ENCODE results near the gene PCYT2.

Gene PCYT2

DNA sequence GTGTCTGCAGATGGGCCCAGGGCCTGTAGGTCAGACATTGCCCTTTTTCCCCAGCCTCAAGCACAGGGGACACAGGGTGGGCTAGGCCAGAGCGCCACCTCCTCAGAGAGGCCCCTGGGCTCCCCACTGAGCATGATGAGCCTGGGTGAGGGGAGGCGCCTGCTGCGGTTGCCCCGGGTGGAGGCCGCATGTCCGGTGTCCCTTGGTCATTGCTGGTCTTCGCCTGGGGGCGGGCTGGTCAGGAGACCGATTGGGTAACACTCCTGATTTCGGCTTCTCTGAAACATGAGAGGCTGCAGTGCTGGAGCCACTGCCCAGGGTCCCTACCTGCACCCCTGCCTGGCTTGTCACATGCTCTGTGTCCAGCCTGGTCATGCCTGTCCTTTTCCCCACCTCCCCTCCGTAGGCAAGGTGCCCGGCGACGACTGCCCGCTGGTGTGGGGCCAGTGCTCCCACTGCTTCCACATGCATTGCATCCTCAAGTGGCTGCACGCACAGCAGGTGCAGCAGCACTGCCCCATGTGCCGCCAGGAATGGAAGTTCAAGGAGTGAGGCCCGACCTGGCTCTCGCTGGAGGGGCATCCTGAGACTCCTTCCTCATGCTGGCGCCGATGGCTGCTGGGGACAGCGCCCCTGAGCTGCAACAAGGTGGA lies 11.6 kb downstream of the PCYT2 start:
- DNase-seq, result no peak
- no peak for ATAC-seq

GRCh38 chr17:81898885-81899284 lies 12.3 kb downstream of the PCYT2 start:
- no peak for DNase-seq
- no peak for ATAC-seq

DNA sequence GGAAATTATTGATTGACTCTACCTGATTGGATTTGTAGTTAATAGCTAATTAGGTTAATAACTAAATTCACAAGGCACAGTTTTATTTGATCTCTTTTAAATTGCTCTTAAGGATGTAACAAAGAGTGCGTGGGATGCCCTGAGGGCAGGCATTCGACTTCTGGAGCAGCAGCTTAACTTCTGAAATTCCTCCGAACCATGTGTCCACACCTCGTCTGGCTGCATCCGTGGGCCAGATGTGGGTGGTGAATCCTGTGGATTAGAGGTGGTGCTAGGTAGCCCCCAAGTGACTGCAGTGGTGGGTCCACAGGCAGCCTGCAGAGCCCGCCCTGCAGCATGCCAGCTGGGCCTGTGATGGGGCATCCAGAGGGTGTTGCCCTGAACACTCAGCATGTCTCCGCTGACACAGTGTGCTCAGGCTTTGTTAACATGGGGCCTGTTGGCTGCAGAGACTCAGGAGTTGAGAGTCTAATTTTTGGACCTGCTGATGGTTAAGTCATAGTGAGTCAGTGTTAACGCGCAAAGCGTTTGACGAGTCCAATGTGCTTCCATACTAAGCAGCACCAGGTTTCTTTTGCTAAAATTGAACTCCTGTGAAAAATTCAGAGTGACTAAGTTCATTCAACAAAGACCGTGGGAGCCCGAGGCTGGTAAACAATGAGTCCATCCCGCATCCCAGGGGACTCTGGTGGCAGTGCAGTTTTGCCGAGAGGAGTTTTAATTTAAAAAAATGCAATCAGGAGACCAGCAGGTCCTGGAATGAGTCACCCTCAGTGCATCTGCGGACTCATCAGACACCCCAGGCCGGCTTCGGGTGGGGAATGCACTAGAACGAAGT lies 13.0 kb downstream of the PCYT2 start:
- ATAC-seq (no peak), DNase-seq (no peak)

- no peak for DNase-seq
- ATAC-seq, result no peak
These were observed 15.8 kb downstream of the PCYT2 start for GRCh38 chr17:81895400-81895799.

GRCh38 chr17:81891303-81891552 lies 20.0 kb downstream of the PCYT2 start:
- peak; percentile 1 for ATAC-seq
- DNase-seq, result no peak

- peak; percentile 45 for DNase-seq
These were observed 20.5 kb downstream of the PCYT2 start for GRCh38 chr17:81890447-81891302.

GRCh38 chr17:81889602-81890001 lies 21.6 kb downstream of the PCYT2 start:
- ATAC-seq, result no peak
- no peak for DNase-seq

More at GRCh38 chr17:81890447-81891302, 20.5 kb downstream of the PCYT2 start:
- ATAC-seq, result no peak

GRCh38 chr17:81888988-81889595 lies 22.1 kb downstream of the PCYT2 start:
- ATAC-seq (no peak), DNase-seq (no peak)

DNA sequence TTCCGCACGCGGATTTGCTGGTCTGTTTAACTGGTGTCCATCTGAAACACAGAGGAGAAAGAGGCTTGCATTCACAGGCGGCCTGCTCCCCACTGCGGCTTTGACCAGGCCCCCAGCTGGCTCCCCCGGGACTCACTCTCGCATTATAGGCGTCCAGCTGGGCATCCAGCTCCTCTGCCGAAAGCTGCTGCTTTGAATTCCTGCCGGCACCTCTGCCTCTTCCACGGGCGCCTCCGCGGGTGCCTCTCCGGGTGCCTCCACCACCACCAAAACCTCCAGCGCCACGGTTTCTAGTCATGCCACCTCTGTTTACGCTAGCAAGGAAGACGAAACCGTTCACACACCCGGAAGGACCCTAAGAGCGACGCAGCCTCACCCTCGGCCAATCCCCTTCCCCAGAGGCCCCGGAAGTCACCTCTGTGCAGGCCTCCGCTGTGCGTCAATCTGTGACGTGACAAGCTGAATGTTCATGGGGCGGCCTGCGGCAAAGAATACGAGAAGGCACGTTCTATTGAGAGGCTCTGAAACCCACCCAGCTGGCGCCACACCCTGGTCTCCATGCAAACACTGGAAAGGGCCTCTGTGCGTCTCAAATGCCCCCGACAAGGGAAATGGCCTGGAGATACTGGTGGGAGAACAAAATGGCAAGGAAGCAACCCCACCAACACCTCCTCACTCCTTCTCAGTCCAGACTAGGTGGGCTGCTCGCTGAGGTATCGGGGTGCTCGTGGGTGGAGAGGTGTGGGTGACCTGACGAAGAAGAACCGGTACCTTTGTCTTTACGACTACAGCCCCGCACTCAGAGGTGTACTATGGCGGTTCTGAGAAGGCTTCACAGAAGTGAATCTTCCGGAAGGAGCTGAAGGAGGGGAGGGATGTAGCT lies 22.9 kb downstream of the PCYT2 start:
- ATAC-seq (no peak), DNase-seq (no peak)

GRCh38 chr17:81885869-81886548 lies 25.2 kb downstream of the PCYT2 start:
- ATAC-seq (no peak), DNase-seq (no peak)

GRCh38 chr17:81885454-81885853 lies 25.7 kb downstream of the PCYT2 start:
- no peak for ATAC-seq
- DNase-seq, result no peak

- DNase-seq, result no peak
- ATAC-seq, result no peak
These were observed 26.2 kb downstream of the PCYT2 start for GRCh38 chr17:81884968-81885367.

GRCh38 chr17:81884520-81884919 lies 26.7 kb downstream of the PCYT2 start:
- DNase-seq (no peak), ATAC-seq (no peak)

DNA sequence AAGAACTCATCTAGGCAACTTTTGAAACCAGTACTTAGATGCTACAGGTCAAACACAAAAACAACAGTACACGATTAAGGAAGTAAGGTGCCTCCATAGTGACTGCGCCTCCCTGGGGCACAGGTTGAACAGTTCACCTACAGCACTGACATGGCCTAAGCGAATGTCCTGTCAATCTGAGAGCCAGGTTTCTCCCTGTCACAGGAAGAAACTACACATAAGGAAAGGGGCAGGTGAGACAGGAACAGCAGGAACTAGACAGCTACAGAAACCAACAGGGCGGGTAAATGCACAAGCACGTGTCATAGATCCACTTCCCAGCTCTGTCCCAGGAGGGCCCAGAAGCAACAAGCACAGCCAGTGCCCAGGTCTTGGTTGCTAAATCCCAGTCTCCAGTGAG lies 32.1 kb downstream of the PCYT2 start:
- no peak for DNase-seq
- no peak for ATAC-seq

GRCh38 chr17:81878294-81878693 lies 32.9 kb downstream of the PCYT2 start:
- no peak for DNase-seq

DNA sequence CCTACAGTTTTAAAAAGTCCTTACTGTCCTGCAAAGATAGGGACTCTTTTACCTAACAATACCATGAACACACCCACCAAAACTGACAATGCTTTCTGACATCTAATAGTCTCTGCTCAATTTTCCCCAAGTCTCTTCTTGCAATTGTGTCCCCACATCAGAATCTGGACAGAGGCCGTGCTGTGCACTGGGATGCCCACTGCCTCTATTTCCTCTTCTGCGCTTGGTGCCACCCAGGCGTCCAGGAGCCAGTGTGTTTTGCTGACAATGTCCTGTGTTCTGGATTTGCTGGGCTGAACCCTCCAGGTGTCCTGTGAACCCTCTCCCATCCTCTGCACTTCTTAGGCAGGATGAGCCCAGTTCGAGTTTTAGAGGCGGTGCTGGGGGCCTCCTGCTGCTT lies 33.6 kb downstream of the PCYT2 start:
- DNase-seq, result no peak
- ATAC-seq, result no peak

More at GRCh38 chr17:81878294-81878693, 32.9 kb downstream of the PCYT2 start:
- ATAC-seq, result no peak

DNA sequence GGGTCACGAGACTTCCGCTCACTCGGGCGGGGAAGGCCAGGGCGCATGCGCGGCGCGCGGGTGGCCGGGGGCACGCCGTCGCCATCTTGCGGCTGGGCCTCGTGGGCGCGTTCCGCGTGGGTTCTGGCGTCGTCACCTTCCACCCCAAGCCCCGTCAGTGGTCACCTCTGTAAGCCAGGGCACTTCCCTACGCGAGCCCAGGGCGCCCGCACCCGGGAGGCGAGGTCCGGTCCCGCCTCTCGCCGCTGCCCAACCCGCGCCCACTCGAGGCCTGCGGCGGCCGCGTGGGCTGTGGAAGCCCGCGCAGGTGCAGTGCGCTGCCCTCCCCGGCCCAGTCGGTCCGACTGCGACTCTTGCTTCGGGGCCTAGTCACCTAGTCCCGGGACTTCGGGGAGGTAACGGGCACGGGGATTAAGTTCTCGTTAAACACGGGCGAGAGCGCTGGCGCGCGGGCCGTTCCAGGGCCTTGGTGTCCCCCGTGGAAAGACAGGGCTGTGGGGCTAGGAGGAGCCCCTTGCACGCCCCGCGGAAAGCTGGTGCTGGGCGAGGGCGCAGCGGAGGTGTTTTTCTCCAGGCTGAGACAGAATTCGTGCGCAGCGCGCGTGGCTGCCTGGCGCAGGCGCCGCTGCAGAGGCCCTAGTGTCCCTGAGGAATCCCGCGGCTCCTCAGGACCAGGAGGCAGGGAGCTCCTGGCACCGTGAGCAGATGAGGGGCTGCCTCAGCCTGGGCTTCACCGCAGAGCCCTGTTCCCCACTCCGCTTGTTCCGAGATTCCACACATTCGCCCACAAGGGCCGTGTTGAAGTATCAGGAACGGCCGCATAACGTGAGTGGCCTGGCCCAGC lies 39.6 kb downstream of the PCYT2 start:
- ATAC-seq (no peak), DNase-seq (peak; percentile 98)

- DNase-seq (no peak), ATAC-seq (peak; percentile 53)
These were observed 40.2 kb downstream of the PCYT2 start, which contains the start of gene ARHGDIA for GRCh38 chr17:81870981-81871386. Gene ARHGDIA (minus strand): TSS chr17:81871337. CDS start chr17:81869930, 1,407 bp downstream.

GRCh38 chr17:81870131-81870980 lies 40.8 kb downstream of the PCYT2 start:
- ATAC-seq (peak; percentile 5), DNase-seq (peak; percentile 61)
